ENCODE measurements around the gene PLK5.
"Not testable (repeated sequence)": the region's sequence is repeated elsewhere in the genome, so short reads cannot be mapped to it uniquely, and the experiment has no call there.

The PLK5 gene

GRCh38 chr19:1491849-1492170, 32.1 kb upstream of the PLK5 start:
- DNase-seq = no peak

- no peak for DNase-seq
Measured at GRCh38 chr19:1492474-1493006, 31.3 kb upstream of the PLK5 start.

- no peak for DNase-seq
Measured at GRCh38 chr19:1494115-1494815, 29.6 kb upstream of the PLK5 start.

- no peak for DNase-seq
Measured at GRCh38 chr19:1495051-1495798, 28.7 kb upstream of the PLK5 start.

- DNase-seq = no peak
Measured at GRCh38 chr19:1495799-1496713, 27.8 kb upstream of the PLK5 start.

GRCh38 chr19:1496714-1497577, 26.9 kb upstream of the PLK5 start:
- DNase-seq = no peak

GRCh38 chr19:1497578-1498235, 26.2 kb upstream of the PLK5 start:
- DNase-seq = no peak

GRCh38 chr19:1499231-1499630, 24.6 kb upstream of the PLK5 start:
- DNase-seq = not testable (repeated sequence)

- DNase-seq = no peak
Measured at GRCh38 chr19:1501200-1501595, 22.7 kb upstream of the PLK5 start.

- no peak for DNase-seq
Measured at GRCh38 chr19:1502433-1503088, 21.3 kb upstream of the PLK5 start.

- DNase-seq = peak; percentile 25
Measured at GRCh38 chr19:1503089-1503924, 20.6 kb upstream of the PLK5 start.

GRCh38 chr19:1503925-1504773, 19.7 kb upstream of the PLK5 start:
- no peak for DNase-seq

GRCh38 chr19:1505012-1505411, 18.9 kb upstream of the PLK5 start:
- no peak for DNase-seq

- no peak for DNase-seq
Measured at GRCh38 chr19:1505991-1506881, 17.6 kb upstream of the PLK5 start.

- no peak for DNase-seq
Measured at GRCh38 chr19:1507192-1507660, 16.7 kb upstream of the PLK5 start.

GRCh38 chr19:1507763-1508506, 15.9 kb upstream of the PLK5 start:
- peak; percentile 91 for DNase-seq

- no peak for DNase-seq
Measured at GRCh38 chr19:1508507-1508856, 15.4 kb upstream of the PLK5 start.
